Duodenal mucosa (tissue), 2 donors: ENCODE results near the gene KRT16.
"Not testable (repeated sequence)": the region's sequence is repeated elsewhere in the genome, so short reads cannot be mapped to it uniquely, and the experiment has no call there.

Experiments used
- H3K27ac ChIP-seq: one replicate; pipeline ENCODE4 v1.7.0; 2013; ENCODE audit warnings: low read depth, low read length
- H3K27me3 ChIP-seq, 2 donors: one replicate each; pipeline ENCODE4 v1.7.0; 2013; ENCODE audit warnings: low read length in 2 of 2, control low read depth in 1 of 2; ENCODE audit not compliant: insufficient read depth in 2 of 2, control insufficient read depth in 1 of 2
- H3K36me3 ChIP-seq, 2 donors: one replicate each; pipeline ENCODE4 v1.7.0; 2013; ENCODE audit warnings: low read length in 2 of 2, control low read depth in 1 of 2; ENCODE audit not compliant: insufficient read depth in 2 of 2, control insufficient read depth in 1 of 2
- H3K4me1 ChIP-seq, 2 donors: one replicate each; pipeline ENCODE4 v1.7.0; 2013; ENCODE audit warnings: low read length in 2 of 2, control low read depth in 1 of 2; ENCODE audit not compliant: insufficient read depth in 2 of 2, control insufficient read depth in 1 of 2
- H3K4me3 ChIP-seq, 2 donors: one replicate each; pipeline ENCODE4 v1.7.0; 2013; ENCODE audit warnings: low read length in 2 of 2, low read depth in 1 of 2
- H3K9ac ChIP-seq, 2 donors: one replicate each; pipeline ENCODE4 v1.7.0; 2013; ENCODE audit warnings: low read length in 2 of 2, low read depth in 1 of 2
- H3K9me3 ChIP-seq, 2 donors: one replicate each; pipeline ENCODE4 v1.7.0; 2013; ENCODE audit warnings: low read length in 2 of 2, control low read depth in 1 of 2; ENCODE audit not compliant: control insufficient read depth in 1 of 2

Gene KRT16

GRCh38 chr17:41628621-41629255 is 16.2 kb upstream of the KRT16 start:
- H3K4me1 ChIP-seq, result peaks cover 15 to 21% of the 10 kb centered on the region in 2 donors
- H3K4me3 ChIP-seq, H3K9ac ChIP-seq, H3K27ac ChIP-seq, H3K27me3 ChIP-seq, H3K36me3 ChIP-seq, H3K9me3 ChIP-seq: not testable (repeated sequence)

- not testable (repeated sequence) for H3K36me3 ChIP-seq, H3K27ac ChIP-seq, H3K9ac ChIP-seq, H3K4me3 ChIP-seq, H3K27me3 ChIP-seq, H3K9me3 ChIP-seq
- peaks cover 15 to 21% of the 10 kb centered on the region in 2 donors for H3K4me1 ChIP-seq
Measured at GRCh38 chr17:41628073-41628370, 15.5 kb upstream of the KRT16 start.

- peaks cover 15 to 21% of the 10 kb centered on the region in 2 donors for H3K4me1 ChIP-seq
- H3K4me3 ChIP-seq, result no peak overlapping the region
- no peak overlapping the region for H3K9ac ChIP-seq
- H3K27ac ChIP-seq, result no peak overlapping the region
- no peaks in the 10 kb centered on the region for H3K36me3 ChIP-seq
- H3K27me3 ChIP-seq, result peaks cover 0 to under 1% of the 10 kb centered on the region in 2 donors
- H3K9me3 ChIP-seq, result no peaks in the 10 kb centered on the region
Measured at GRCh38 chr17:41627316-41628072, 14.9 kb upstream of the KRT16 start.

- H3K9me3 ChIP-seq, H3K36me3 ChIP-seq, H3K9ac ChIP-seq, H3K4me3 ChIP-seq, H3K27ac ChIP-seq, H3K27me3 ChIP-seq: not testable (repeated sequence)
- H3K4me1 ChIP-seq, result peaks cover 13 to 15% of the 10 kb centered on the region in 2 donors
Measured at GRCh38 chr17:41626914-41627295, 14.3 kb upstream of the KRT16 start.

GRCh38 chr17:41626028-41626913 is 13.7 kb upstream of the KRT16 start:
- not testable (repeated sequence) for H3K27ac ChIP-seq, H3K9me3 ChIP-seq, H3K4me3 ChIP-seq, H3K4me1 ChIP-seq, H3K9ac ChIP-seq, H3K27me3 ChIP-seq, H3K36me3 ChIP-seq

- no peak overlapping the region for H3K27ac ChIP-seq
Measured at GRCh38 chr17:41625602-41626001, 13.0 kb upstream of the KRT16 start.

GRCh38 chr17:41624208-41625101 is 11.9 kb upstream of the KRT16 start, which contains the start of gene KRT17:
TSS of gene KRT17 (minus strand) at chr17:41624575. CDS start at chr17:41624509, 66 bp downstream.
- Histone ChIP-seq H3K36me3 (no peaks in the 10 kb centered on the region), H3K9me3 (no peaks in the 10 kb centered on the region), H3K27ac (no peak within 1 kb of the TSS), H3K27me3 (no peaks in the 10 kb centered on the region), H3K4me1 (no peaks in the 10 kb centered on the region), H3K4me3 (no peak within 1 kb of the TSS), H3K9ac (no peak within 1 kb of the TSS)

More at GRCh38 chr17:41625602-41626001, 13.0 kb upstream of the KRT16 start:
- no peaks in the 10 kb centered on the region for H3K27me3 ChIP-seq
- H3K9me3 ChIP-seq, result no peaks in the 10 kb centered on the region
- no peaks in the 10 kb centered on the region for H3K36me3 ChIP-seq
- peaks cover 4 to 10% of the 10 kb centered on the region in 2 donors for H3K4me1 ChIP-seq
- H3K4me3 ChIP-seq, result no peak overlapping the region
- no peak overlapping the region for H3K9ac ChIP-seq

GRCh38 chr17:41623184-41623861 is 10.8 kb upstream of the KRT16 start:
- not testable (repeated sequence) for H3K9ac ChIP-seq, H3K27ac ChIP-seq, H3K4me3 ChIP-seq, H3K9me3 ChIP-seq, H3K4me1 ChIP-seq, H3K36me3 ChIP-seq, H3K27me3 ChIP-seq

GRCh38 chr17:41622340-41623183 is 10.0 kb upstream of the KRT16 start:
- H3K36me3 ChIP-seq, H3K4me3 ChIP-seq, H3K27ac ChIP-seq, H3K4me1 ChIP-seq, H3K27me3 ChIP-seq, H3K9ac ChIP-seq, H3K9me3 ChIP-seq: not testable (repeated sequence)
